Measurements from ENCODE around the gene KRT36. TPM values are rescaled to one million over a fixed set of nuclear protein-coding genes. Genes with fewer than 3 reads are reported as not detected.

KRT36 gene
- total and polyA plus RNA-seq, 9 donors: 0.50 TPM; not detected in 8

DNA sequence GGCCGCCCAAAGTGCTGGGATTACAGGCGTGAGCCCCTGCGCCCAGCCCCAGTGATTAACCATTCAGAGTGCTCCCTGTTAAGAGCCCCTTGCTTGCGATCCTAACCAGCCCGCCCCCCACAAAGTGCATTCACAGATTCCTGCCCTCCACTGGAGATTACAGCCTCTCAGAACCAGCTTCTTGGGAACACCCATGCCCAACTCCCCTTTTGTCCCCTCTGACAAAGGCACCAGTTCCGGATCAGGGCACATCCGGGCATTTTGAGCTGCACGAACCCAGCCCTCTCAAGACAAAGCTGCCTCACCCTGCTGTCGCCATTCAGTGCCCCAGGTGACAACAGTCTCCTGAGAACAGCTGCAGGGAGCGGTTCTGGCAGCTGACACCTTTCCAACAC is 39.2 kb upstream of the KRT36 start:
- WGBS, 3 donors: 92 to 97% (median 92%) methylated on average over 10 of the region's 10 CpGs
- Histone ChIP-seq H3K4me1 (ENCODE audit: insufficient read depth) (peaks cover 2% of the 10 kb centered on the region), H3K27me3 (no peaks in the 10 kb centered on the region), H3K4me3 (no peak overlapping the region), H3K27ac (peak overlapping the region in 1 of 2 donors; percentile 76), H3K9me3 (no peaks in the 10 kb centered on the region), H3K36me3 (no peaks in the 10 kb centered on the region)
- TF ChIP-seq EP300 (IDR thresholded peaks at IDR 0.05) (no peak), POLR2A (IDR thresholded peaks at IDR 0.05) (no peak)
- TF ChIP-seq, protein P1, sequence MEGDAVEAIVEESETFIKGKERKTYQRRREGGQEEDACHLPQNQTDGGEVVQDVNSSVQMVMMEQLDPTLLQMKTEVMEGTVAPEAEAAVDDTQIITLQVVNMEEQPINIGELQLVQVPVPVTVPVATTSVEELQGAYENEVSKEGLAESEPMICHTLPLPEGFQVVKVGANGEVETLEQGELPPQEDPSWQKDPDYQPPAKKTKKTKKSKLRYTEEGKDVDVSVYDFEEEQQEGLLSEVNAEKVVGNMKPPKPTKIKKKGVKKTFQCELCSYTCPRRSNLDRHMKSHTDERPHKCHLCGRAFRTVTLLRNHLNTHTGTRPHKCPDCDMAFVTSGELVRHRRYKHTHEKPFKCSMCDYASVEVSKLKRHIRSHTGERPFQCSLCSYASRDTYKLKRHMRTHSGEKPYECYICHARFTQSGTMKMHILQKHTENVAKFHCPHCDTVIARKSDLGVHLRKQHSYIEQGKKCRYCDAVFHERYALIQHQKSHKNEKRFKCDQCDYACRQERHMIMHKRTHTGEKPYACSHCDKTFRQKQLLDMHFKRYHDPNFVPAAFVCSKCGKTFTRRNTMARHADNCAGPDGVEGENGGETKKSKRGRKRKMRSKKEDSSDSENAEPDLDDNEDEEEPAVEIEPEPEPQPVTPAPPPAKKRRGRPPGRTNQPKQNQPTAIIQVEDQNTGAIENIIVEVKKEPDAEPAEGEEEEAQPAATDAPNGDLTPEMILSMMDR (IDR thresholded peaks at IDR 0.05): no peak
- no peak for DNase-seq
- intact Hi-C loops (cut with DNase I): loop anchor here in 2 of 4 donors (10.0 kb wide), 1 partner anchor 114 kb away; no protein-coding TSS in a partner anchor

DNA sequence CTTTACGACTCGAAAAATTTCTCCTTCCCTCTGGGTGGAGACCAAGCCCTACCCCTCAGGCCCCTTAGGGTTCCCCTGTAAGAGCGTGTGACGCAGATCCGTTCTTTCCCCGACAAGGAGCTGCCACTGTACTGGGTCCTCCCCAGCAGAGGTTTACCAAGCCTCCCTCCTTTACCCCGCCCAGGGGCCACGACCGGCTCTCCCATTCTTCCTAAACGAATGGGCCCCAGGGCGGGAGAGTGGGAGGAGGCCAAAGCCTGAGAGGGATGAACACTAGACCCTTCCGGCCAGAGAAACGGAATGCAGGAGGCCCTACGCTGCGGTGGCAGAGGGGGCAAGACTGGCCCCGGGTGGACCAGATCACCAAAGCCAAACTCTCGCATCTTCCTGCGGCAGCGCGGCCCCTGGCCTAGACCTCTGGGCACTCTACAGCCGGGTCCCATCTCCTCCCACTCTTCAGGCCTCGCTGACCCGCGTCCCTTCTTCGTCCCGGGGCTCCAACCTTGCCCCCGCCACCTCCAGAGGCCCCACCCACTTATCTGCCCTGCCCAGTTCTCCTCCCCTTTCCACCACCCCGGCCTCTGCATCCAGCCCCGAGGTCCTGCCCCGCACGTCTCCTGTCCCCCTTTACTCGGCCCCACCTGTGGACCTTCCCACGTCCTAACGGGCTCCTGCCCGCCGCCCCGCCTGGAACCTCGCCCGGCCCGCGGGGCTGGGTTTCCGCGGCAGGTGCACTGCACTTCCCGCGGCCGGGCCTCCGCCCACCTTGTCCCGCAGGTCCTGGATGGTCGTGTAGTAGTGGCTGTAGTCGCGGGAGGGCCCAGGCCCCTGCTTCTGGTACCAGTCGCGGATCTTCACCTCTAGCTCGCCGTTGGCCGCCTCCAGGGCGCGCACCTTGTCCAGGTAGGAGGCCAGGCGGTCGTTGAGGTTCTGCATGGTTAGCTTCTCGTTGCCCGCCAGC is 37.6 kb upstream of the KRT36 start:
- intact Hi-C loops (cut with DNase I): loop anchor here in 2 of 4 donors (10.0 kb wide), 1 partner anchor 113 kb away; no protein-coding TSS in a partner anchor
- H3K36me3 ChIP-seq: no peaks in the 10 kb centered on the region
- DNase-seq: peak; percentile 60 to 78 (median 70)
- H3K4me3 ChIP-seq: peak overlapping the region; percentile 68
- H3K9me3 ChIP-seq: no peaks in the 10 kb centered on the region
- peak overlapping the region; percentile 68 to 76 for H3K27ac ChIP-seq
- 2 to 6% (median 3%) methylated on average over 61 to 62 of the region's 62 CpGs for WGBS, 3 donors
- no peaks in the 10 kb centered on the region for H3K27me3 ChIP-seq
- H3K4me1 ChIP-seq (ENCODE audit: insufficient read depth): peaks cover 7% of the 10 kb centered on the region
- TF ChIP-seq EP300 (IDR thresholded peaks at IDR 0.05) (no peak), POLR2A (IDR thresholded peaks at IDR 0.05) (peak; percentile 12)

DNA sequence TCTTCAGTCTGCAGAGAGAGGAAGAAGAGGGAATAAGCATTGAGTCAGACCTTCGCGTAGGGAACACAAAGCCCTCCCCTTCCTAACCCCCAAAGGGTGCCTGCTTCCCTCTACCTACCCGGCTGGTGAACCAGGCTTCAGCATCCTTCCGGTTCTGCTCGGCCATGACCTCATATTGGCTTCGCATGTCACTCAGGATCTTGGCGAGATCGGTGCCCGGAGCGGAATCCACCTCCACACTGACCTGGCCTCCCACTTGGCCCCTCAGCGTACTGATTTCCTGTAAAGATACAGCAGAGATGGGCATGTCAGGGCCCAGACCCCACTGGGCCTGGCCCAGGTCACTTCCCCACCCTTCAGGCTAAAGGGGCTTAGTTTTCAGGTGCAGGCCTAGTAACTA is 34.6 kb upstream of the KRT36 start:
- no peaks in the 10 kb centered on the region for H3K27me3 ChIP-seq

DNA sequence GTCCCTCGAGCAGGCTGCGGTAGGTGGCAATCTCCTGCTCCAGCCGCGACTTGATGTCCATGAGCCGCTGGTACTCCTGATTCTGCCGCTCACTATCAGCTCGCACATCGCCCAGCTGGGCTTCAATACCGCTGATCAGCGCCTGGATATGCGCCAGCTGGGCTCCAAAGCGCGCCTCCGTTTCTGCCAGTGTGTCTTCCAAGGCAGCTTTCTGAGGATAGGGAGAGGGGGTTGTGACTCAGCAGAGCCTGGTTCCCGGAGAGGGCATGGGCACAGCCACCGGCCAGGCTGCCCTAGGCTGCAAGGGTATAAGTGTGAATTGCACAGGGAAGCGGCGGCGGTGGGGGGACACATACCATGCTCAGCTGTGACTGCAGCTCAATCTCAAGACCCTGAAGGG is 34.1 kb upstream of the KRT36 start:
- 35 to 66% (median 39%) methylated on average over 19 of the region's 19 CpGs for WGBS, 3 donors
- no peak overlapping the region for H3K4me3 ChIP-seq
- peaks cover 7% of the 10 kb centered on the region for H3K4me1 ChIP-seq (ENCODE audit: insufficient read depth)
- DNase-seq: peak in 2 of 5 donors; percentile 50 to 58
- TF ChIP-seq POLR2A (IDR thresholded peaks at IDR 0.05) (no peak), EP300 (IDR thresholded peaks at IDR 0.05) (no peak)
- TF ChIP-seq, protein P1 (IDR thresholded peaks at IDR 0.05): no peak
- no peaks in the 10 kb centered on the region for H3K27me3 ChIP-seq
- no peaks in the 10 kb centered on the region for H3K9me3 ChIP-seq
- no peaks in the 10 kb centered on the region for H3K36me3 ChIP-seq
- H3K27ac ChIP-seq: no peak overlapping the region
- intact Hi-C loops (cut with DNase I): loop anchor here in 2 of 4 donors (10.0 kb wide), 1 partner anchor 109 kb away; no protein-coding TSS in a partner anchor

More for the DNA sequence above, 34.6 kb upstream of the KRT36 start:
- H3K9me3 ChIP-seq: no peaks in the 10 kb centered on the region
- H3K27ac ChIP-seq: no peak overlapping the region
- H3K4me1 ChIP-seq (ENCODE audit: insufficient read depth): peaks cover 7% of the 10 kb centered on the region
- H3K4me3 ChIP-seq: no peak overlapping the region
- TF ChIP-seq, protein P1 (IDR thresholded peaks at IDR 0.05): no peak
- TF ChIP-seq POLR2A (IDR thresholded peaks at IDR 0.05) (no peak), EP300 (IDR thresholded peaks at IDR 0.05) (no peak)
- H3K36me3 ChIP-seq: no peaks in the 10 kb centered on the region
- intact Hi-C loops (cut with DNase I): loop anchor here in 2 of 4 donors (10.0 kb wide), 1 partner anchor 109 kb away; no protein-coding TSS in a partner anchor
- no peak for DNase-seq
- WGBS, 3 donors: 65 to 85% (median 83%) methylated on average over 11 of the region's 11 CpGs
